Activated T-cell treated with anti-CD3 and anti-CD28 coated beads for 1 hour (primary cell): ENCODE data around the gene IQSEC3.

Source experiments
- DNase-seq: peaks from one replicate; pipeline ENCODE4 v3.0.0-alpha.2; 2020; ENCODE audit warnings: low read depth

The IQSEC3 gene

GRCh38 chr12:138898-139534 lies 72.4 kb downstream of the IQSEC3 start:
- DNase-seq, result no peak

- DNase-seq, result no peak
Measured at GRCh38 chr12:139585-139984, 73.0 kb downstream of the IQSEC3 start.

- DNase-seq, result no peak
Measured at GRCh38 chr12:140162-140561, 73.6 kb downstream of the IQSEC3 start.

- DNase-seq, result no peak
Measured at GRCh38 chr12:143964-144649, 77.5 kb downstream of the IQSEC3 start.

- no peak for DNase-seq
Measured at GRCh38 chr12:144650-145284, 78.2 kb downstream of the IQSEC3 start.

- no peak for DNase-seq
Measured at GRCh38 chr12:145369-145960, 78.9 kb downstream of the IQSEC3 start.

- no peak for DNase-seq
Measured at GRCh38 chr12:147242-147641, 80.7 kb downstream of the IQSEC3 start.

- DNase-seq, result no peak
Measured at GRCh38 chr12:148676-149416, 82.3 kb downstream of the IQSEC3 start.

GRCh38 chr12:151579-151978 lies 85.0 kb downstream of the IQSEC3 start:
- no peak for DNase-seq

GRCh38 chr12:152440-152839 lies 85.9 kb downstream of the IQSEC3 start:
- DNase-seq, result no peak

- DNase-seq, result peak; percentile 12
Measured at GRCh38 chr12:153080-153746, 86.6 kb downstream of the IQSEC3 start.

- DNase-seq, result no peak
Measured at GRCh38 chr12:154058-154457, 87.5 kb downstream of the IQSEC3 start.

- no peak for DNase-seq
Measured at GRCh38 chr12:155006-155405, 88.4 kb downstream of the IQSEC3 start.

GRCh38 chr12:155646-156045 lies 89.1 kb downstream of the IQSEC3 start:
- DNase-seq, result no peak

GRCh38 chr12:156945-157344 lies 90.4 kb downstream of the IQSEC3 start:
- no peak for DNase-seq

GRCh38 chr12:157644-158043 lies 91.1 kb downstream of the IQSEC3 start:
- DNase-seq, result no peak

GRCh38 chr12:159156-159782 lies 92.7 kb downstream of the IQSEC3 start:
- no peak for DNase-seq

GRCh38 chr12:160858-161257 lies 94.3 kb downstream of the IQSEC3 start:
- no peak for DNase-seq

GRCh38 chr12:161823-162222 lies 95.3 kb downstream of the IQSEC3 start:
- no peak for DNase-seq

- DNase-seq, result no peak
Measured at GRCh38 chr12:162467-163307, 96.1 kb downstream of the IQSEC3 start.
